ENCODE results near the gene WWOX.

WWOX gene

GRCh38 chr16:78221892-78222291, 122.4 kb downstream of the WWOX start:
- no peak for DNase-seq (ENCODE audit: low spot score)
- peaks cover 2% of the 10 kb centered on the region for H3K27me3 Mint-ChIP-seq (ENCODE audit: low read depth)
- no peaks in the 10 kb centered on the region for H3K4me1 Mint-ChIP-seq (ENCODE audit: low read depth)
- no peaks in the 10 kb centered on the region for H3K36me3 Mint-ChIP-seq (ENCODE audit: low read depth)
- H3K9me3 Mint-ChIP-seq, result no peaks in the 10 kb centered on the region
- no peak overlapping the region for H3K27ac Mint-ChIP-seq
- H3K4me3 Mint-ChIP-seq, result no peak overlapping the region

GRCh38 chr16:78224342-78224741, 124.9 kb downstream of the WWOX start:
- no peak overlapping the region for H3K4me3 Mint-ChIP-seq
- no peak overlapping the region for H3K27ac Mint-ChIP-seq
- H3K4me1 Mint-ChIP-seq (ENCODE audit: low read depth), result no peaks in the 10 kb centered on the region
- no peaks in the 10 kb centered on the region for H3K36me3 Mint-ChIP-seq (ENCODE audit: low read depth)
- H3K9me3 Mint-ChIP-seq, result no peaks in the 10 kb centered on the region
- H3K27me3 Mint-ChIP-seq (ENCODE audit: low read depth), result peaks cover 2% of the 10 kb centered on the region
- DNase-seq (ENCODE audit: low spot score), result no peak

GRCh38 chr16:78225919-78226318, 126.5 kb downstream of the WWOX start:
- Mint-ChIP-seq H3K27me3 (ENCODE audit: low read depth) (peaks cover 2% of the 10 kb centered on the region), H3K9me3 (no peaks in the 10 kb centered on the region), H3K27ac (no peak overlapping the region), H3K4me1 (ENCODE audit: low read depth) (no peaks in the 10 kb centered on the region), H3K36me3 (ENCODE audit: low read depth) (no peaks in the 10 kb centered on the region), H3K4me3 (no peak overlapping the region)
- DNase-seq (ENCODE audit: low spot score), result no peak

- H3K9me3 Mint-ChIP-seq, result no peaks in the 10 kb centered on the region
- H3K4me3 Mint-ChIP-seq, result no peak overlapping the region
- no peak for DNase-seq (ENCODE audit: low spot score)
- H3K4me1 Mint-ChIP-seq (ENCODE audit: low read depth), result no peaks in the 10 kb centered on the region
- peaks cover 2% of the 10 kb centered on the region for H3K27me3 Mint-ChIP-seq (ENCODE audit: low read depth)
- H3K36me3 Mint-ChIP-seq (ENCODE audit: low read depth), result no peaks in the 10 kb centered on the region
- H3K27ac Mint-ChIP-seq, result no peak overlapping the region
Measured at GRCh38 chr16:78227855-78228254, 128.4 kb downstream of the WWOX start.

GRCh38 chr16:78228704-78229103, 129.2 kb downstream of the WWOX start:
- H3K4me1 Mint-ChIP-seq (ENCODE audit: low read depth), result no peaks in the 10 kb centered on the region

GRCh38 chr16:78230832-78231231, 131.4 kb downstream of the WWOX start:
- Mint-ChIP-seq H3K4me1 (ENCODE audit: low read depth) (peaks cover 2% of the 10 kb centered on the region), H3K36me3 (ENCODE audit: low read depth) (no peaks in the 10 kb centered on the region), H3K9me3 (no peaks in the 10 kb centered on the region), H3K27ac (no peak overlapping the region), H3K27me3 (ENCODE audit: low read depth) (peaks cover 2% of the 10 kb centered on the region), H3K4me3 (no peak overlapping the region)
- no peak for DNase-seq (ENCODE audit: low spot score)

More at GRCh38 chr16:78228704-78229103, 129.2 kb downstream of the WWOX start:
- no peak overlapping the region for H3K27ac Mint-ChIP-seq
- H3K4me3 Mint-ChIP-seq, result no peak overlapping the region
- DNase-seq (ENCODE audit: low spot score), result no peak
- H3K36me3 Mint-ChIP-seq (ENCODE audit: low read depth), result no peaks in the 10 kb centered on the region
- peaks cover 2% of the 10 kb centered on the region for H3K27me3 Mint-ChIP-seq (ENCODE audit: low read depth)
- H3K9me3 Mint-ChIP-seq, result no peaks in the 10 kb centered on the region

- Mint-ChIP-seq H3K27ac (no peak overlapping the region), H3K27me3 (ENCODE audit: low read depth) (no peaks in the 10 kb centered on the region), H3K4me3 (no peak overlapping the region), H3K36me3 (ENCODE audit: low read depth) (no peaks in the 10 kb centered on the region), H3K9me3 (no peaks in the 10 kb centered on the region), H3K4me1 (ENCODE audit: low read depth) (peaks cover 2% of the 10 kb centered on the region)
- DNase-seq (ENCODE audit: low spot score), result peak; percentile 54
Measured at GRCh38 chr16:78235168-78235800, 135.8 kb downstream of the WWOX start.

- peaks cover 2% of the 10 kb centered on the region for H3K4me1 Mint-ChIP-seq (ENCODE audit: low read depth)
- H3K27me3 Mint-ChIP-seq (ENCODE audit: low read depth), result no peaks in the 10 kb centered on the region
- no peaks in the 10 kb centered on the region for H3K36me3 Mint-ChIP-seq (ENCODE audit: low read depth)
- no peak overlapping the region for H3K27ac Mint-ChIP-seq
- DNase-seq (ENCODE audit: low spot score), result no peak
- no peak overlapping the region for H3K4me3 Mint-ChIP-seq
- no peaks in the 10 kb centered on the region for H3K9me3 Mint-ChIP-seq
Measured at GRCh38 chr16:78235876-78236275, 136.4 kb downstream of the WWOX start.

- Mint-ChIP-seq H3K27me3 (ENCODE audit: low read depth) (no peaks in the 10 kb centered on the region), H3K36me3 (ENCODE audit: low read depth) (no peaks in the 10 kb centered on the region), H3K4me1 (ENCODE audit: low read depth) (peaks cover 2% of the 10 kb centered on the region), H3K4me3 (no peak overlapping the region), H3K27ac (no peak overlapping the region), H3K9me3 (no peaks in the 10 kb centered on the region)
- DNase-seq (ENCODE audit: low spot score), result no peak
Measured at GRCh38 chr16:78237841-78238240, 138.4 kb downstream of the WWOX start.

GRCh38 chr16:78240459-78241222, 141.2 kb downstream of the WWOX start:
- Mint-ChIP-seq H3K4me3 (no peak overlapping the region), H3K9me3 (no peaks in the 10 kb centered on the region), H3K36me3 (ENCODE audit: low read depth) (no peaks in the 10 kb centered on the region), H3K4me1 (ENCODE audit: low read depth) (no peaks in the 10 kb centered on the region), H3K27ac (no peak overlapping the region), H3K27me3 (ENCODE audit: low read depth) (no peaks in the 10 kb centered on the region)
- DNase-seq (ENCODE audit: low spot score), result no peak

- no peak overlapping the region for H3K27ac Mint-ChIP-seq
- no peaks in the 10 kb centered on the region for H3K9me3 Mint-ChIP-seq
- H3K36me3 Mint-ChIP-seq (ENCODE audit: low read depth), result no peaks in the 10 kb centered on the region
- no peaks in the 10 kb centered on the region for H3K27me3 Mint-ChIP-seq (ENCODE audit: low read depth)
- DNase-seq (ENCODE audit: low spot score), result no peak
- no peak overlapping the region for H3K4me3 Mint-ChIP-seq
- no peaks in the 10 kb centered on the region for H3K4me1 Mint-ChIP-seq (ENCODE audit: low read depth)
Measured at GRCh38 chr16:78242239-78242630, 142.8 kb downstream of the WWOX start.

GRCh38 chr16:78244131-78244895, 144.9 kb downstream of the WWOX start:
- H3K4me3 Mint-ChIP-seq, result no peak overlapping the region
- no peaks in the 10 kb centered on the region for H3K36me3 Mint-ChIP-seq (ENCODE audit: low read depth)
- DNase-seq (ENCODE audit: low spot score), result no peak
- no peaks in the 10 kb centered on the region for H3K9me3 Mint-ChIP-seq
- H3K27ac Mint-ChIP-seq, result no peak overlapping the region
- H3K4me1 Mint-ChIP-seq (ENCODE audit: low read depth), result no peaks in the 10 kb centered on the region
- no peaks in the 10 kb centered on the region for H3K27me3 Mint-ChIP-seq (ENCODE audit: low read depth)

GRCh38 chr16:78246559-78246958, 147.1 kb downstream of the WWOX start:
- Mint-ChIP-seq H3K4me3 (no peak overlapping the region), H3K36me3 (ENCODE audit: low read depth) (no peaks in the 10 kb centered on the region), H3K27ac (no peak overlapping the region), H3K27me3 (ENCODE audit: low read depth) (no peaks in the 10 kb centered on the region), H3K9me3 (no peaks in the 10 kb centered on the region), H3K4me1 (ENCODE audit: low read depth) (no peaks in the 10 kb centered on the region)
- no peak for DNase-seq (ENCODE audit: low spot score)

- H3K27ac Mint-ChIP-seq, result no peak overlapping the region
- H3K36me3 Mint-ChIP-seq (ENCODE audit: low read depth), result no peaks in the 10 kb centered on the region
- no peaks in the 10 kb centered on the region for H3K27me3 Mint-ChIP-seq (ENCODE audit: low read depth)
- H3K9me3 Mint-ChIP-seq, result no peaks in the 10 kb centered on the region
- H3K4me3 Mint-ChIP-seq, result no peak overlapping the region
- no peaks in the 10 kb centered on the region for H3K4me1 Mint-ChIP-seq (ENCODE audit: low read depth)
- DNase-seq (ENCODE audit: low spot score), result no peak
Measured at GRCh38 chr16:78249056-78249455, 149.6 kb downstream of the WWOX start.
